HG03103 (cell line): Measurements from ENCODE around the gene RNASEH2A.
"Not testable (repeated sequence)": the region's sequence is repeated elsewhere in the genome, so short reads cannot be mapped to it uniquely, and the experiment has no call there.

Experiments used
- ATAC-seq: cut with Tn5 transposase; IDR thresholded peaks from one replicate; pipeline ENCODE4 v1.9.1; 2021; ENCODE audit warnings: low read depth; ENCODE audit not compliant: unreplicated experiment

RNASEH2A gene

GRCh38 chr19:12792853-12793289 is 13.5 kb upstream of the RNASEH2A start:
- ATAC-seq, result no peak

GRCh38 chr19:12793290-12794195 is 12.8 kb upstream of the RNASEH2A start:
- no peak for ATAC-seq

GRCh38 chr19:12794196-12794941 is 12.0 kb upstream of the RNASEH2A start:
- ATAC-seq, result no peak

- no peak for ATAC-seq
Measured at GRCh38 chr19:12794971-12795381, 11.4 kb upstream of the RNASEH2A start.

DNA sequence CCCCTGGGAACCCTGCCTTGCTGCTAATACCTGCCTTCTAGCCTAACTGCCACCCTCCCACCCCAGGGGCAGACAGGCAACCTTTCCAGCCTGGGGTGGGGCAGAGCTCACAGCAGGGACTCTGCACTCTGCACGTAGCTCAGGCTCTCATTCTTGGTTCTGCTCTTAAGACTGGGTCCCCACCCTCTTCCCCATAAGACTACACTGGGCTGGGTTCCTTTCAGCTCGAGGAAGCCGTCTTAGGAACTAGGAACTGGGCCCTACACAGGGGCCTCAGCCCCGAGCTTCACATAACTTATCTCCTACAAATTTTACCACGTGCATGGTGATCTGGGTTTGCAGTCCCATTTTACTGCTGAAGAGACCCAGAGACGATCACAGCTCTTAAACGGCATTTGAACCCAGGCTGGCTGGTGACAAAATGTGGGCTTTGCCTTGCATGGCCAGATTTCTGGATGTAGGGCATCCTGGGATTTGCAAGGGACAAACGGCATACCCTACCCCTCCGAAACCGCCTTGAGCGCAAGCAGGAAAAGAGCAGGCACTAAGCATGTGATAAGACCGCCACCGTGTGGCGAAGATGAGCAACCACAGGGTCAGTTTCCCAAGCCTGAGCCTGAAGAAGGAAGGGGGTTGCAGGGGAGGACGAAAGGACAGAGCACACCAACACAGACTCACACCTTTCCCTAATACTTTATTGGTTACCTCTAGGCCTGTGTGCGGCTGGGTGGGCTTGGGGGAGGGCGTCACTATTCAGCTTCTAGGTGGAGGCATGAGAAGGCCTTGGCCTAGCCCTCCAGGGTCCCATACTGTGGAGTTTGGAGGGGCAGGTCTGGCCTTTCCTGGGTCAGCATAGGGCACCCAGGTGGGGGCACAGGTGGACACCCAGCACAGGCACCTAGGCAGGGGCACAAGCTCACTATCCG is 10.0 kb upstream of the RNASEH2A start:
- ATAC-seq, result no peak

GRCh38 chr19:12797141-12797587 is 9.2 kb upstream of the RNASEH2A start:
- no peak for ATAC-seq

- not testable (repeated sequence) for ATAC-seq
Measured at GRCh38 chr19:12797607-12798006, 8.8 kb upstream of the RNASEH2A start.

DNA sequence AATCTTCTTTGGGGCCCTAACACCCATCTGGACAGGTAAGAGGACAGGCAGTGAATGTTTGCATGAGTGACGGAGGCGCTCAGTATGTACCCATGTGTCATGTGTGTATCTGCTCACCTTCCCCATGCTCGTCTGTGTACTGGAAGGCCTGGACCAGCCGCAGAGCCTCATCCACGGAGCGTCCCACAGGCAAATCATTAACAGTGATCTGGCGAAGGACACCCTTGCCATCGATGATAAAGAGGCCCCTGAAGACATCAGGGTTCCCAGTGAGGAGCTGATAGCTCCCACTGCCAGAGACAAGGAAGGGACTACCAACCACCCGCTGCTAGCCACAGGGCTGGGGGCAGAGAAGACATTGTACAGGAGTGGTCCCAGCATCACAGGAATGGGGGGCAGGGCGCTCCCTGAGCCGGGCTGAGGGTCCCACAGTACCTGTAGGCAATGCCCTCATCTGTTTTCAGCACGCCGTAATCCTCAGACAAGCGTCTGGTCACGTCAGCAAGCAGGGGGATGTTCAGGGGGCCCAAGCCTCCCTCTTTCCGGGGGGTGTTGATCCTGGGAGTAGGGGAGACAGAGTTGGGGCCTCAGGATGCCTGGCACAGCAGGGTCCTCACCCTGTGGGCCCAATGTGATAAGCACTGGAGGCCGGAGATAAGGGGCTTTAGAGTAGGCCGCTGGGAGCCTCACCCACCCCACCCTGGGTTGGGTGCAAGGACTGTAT is 6.5 kb upstream of the RNASEH2A start:
- no peak for ATAC-seq

DNA sequence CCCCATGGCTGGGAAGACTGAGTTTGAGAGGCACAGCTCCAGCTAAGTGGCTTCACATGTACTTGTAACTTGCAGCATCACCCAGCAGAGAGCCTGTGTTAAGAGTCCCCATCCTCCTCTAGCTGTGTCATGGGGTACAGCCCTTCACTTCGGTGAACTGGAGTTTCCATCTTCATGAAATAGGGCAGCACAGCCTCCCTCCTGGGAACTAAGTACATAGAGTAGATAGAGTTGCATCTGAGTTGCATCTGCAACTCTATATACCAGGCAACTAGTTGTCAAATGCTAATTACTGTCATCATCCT is 6.0 kb upstream of the RNASEH2A start:
- no peak for ATAC-seq

DNA sequence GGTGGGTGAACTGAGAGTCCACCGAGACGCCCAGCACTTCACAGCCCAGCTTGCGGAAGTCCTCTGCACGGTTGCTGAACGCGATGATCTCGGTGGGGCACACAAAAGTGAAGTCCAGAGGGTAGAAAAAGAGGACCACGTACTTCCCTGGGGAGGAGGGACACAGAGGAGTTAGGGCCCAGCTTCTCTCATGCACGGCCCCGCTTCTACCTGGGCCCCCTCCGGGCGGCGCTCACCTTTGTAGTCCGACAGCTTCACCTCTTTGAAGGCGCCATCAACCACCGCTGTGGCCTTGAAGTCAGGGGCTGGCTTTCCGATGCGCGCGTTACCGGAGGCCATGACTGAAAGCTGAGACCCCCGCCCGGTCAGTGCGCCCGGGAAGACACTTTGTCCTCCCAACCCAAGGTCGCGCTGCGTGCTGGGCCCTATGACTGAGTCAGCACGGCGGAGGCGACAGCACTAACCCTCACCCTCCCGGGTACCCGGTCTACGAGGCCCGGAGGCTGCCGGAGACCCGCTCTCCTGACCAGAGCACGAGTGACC is 5.4 kb upstream of the RNASEH2A start:
- no peak for ATAC-seq

- no peak for ATAC-seq
Measured at GRCh38 chr19:12801466-12802266, 4.7 kb upstream of the RNASEH2A start, which contains the start of the genes PRDX2 and THSD8. PRDX2 (minus strand) TSS chr19:12801800; CDS start chr19:12801261, 539 bp downstream. THSD8 (plus strand) TSS chr19:12802069; CDS start chr19:12802072, 3 bp downstream.

- no peak for ATAC-seq
Measured at GRCh38 chr19:12802267-12803106, 3.9 kb upstream of the RNASEH2A start.

- ATAC-seq, result no peak
Measured at GRCh38 chr19:12804051-12804450, 2.3 kb upstream of the RNASEH2A start.

DNA sequence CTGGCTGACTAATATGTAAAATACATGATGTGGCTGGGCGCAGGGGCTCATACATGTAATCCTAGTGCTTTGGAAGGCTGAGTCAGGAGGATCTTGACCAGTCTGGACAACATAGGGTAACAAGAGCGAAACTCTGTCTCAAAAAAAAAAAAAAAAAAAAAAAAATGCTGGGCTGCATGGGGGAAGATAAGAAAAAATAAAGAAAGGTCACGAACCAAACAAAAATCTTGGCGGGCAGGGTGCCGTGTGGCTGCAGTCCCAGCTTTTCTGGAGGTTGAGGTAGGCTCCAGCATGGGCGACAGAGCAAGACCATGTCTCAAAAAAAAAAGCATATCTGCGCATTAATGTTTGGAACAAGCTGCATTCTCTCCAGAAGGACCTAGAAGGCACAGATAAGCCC is 8.7 kb downstream of the RNASEH2A start:
- ATAC-seq, result no peak

DNA sequence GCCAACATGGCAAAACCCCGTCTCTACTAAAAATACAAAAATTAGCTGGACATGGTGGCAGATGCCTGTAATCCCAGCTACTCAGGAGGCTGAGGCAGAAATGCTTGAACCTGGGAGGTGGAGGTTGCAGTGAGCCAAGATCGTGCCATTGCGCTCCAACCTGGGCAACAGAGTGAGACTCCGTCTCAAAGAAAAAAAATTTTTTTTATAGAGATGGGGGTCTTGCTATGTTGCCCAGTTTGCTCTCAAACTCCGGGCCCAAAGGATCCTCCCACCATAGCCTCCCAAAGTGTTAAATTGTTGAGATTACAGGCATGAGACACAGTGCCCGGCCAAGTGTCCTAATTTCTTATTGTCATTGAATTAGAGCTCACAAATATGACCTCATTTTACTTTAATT is 10.8 kb downstream of the RNASEH2A start:
- not testable (repeated sequence) for ATAC-seq

- not testable (repeated sequence) for ATAC-seq
Measured at GRCh38 chr19:12817810-12818209, 11.4 kb downstream of the RNASEH2A start.

DNA sequence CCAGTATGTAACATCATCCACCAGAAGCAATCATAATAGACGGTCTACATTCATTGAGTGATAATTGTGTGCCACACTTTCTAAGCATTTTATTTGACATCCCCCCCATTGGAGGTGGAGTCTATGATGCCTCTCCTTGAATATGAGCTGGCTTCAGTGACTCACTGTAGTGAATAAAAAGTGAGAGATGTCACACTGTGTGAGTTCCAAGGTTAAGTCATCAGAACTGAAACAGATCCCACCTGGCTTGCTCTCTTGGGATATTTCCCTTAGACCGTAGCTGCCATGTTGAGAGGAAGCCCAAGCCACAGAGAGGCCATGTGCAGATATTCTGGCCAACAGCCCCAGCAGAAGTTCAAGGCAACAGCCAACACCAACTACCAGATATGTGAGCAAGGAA is 15.4 kb downstream of the RNASEH2A start:
- no peak for ATAC-seq
